Nephron progenitor cell (in vitro differentiated cells): ENCODE results near the gene IL4I1.

Experiments
- DNase-seq: peaks from one replicate; pipeline ENCODE4 v3.0.0; 2021
- H3K27ac Mint-ChIP-seq: 2 replicates; pipeline ENCODE4 v1.8.0; 2021; ENCODE audit warnings: mild to moderate bottlenecking, moderate library complexity, mixed read lengths
- H3K27me3 Mint-ChIP-seq: 2 replicates; pipeline ENCODE4 v1.8.0; 2021; ENCODE audit warnings: mild to moderate bottlenecking, low read depth, mixed read lengths; ENCODE audit not compliant: poor library complexity
- H3K36me3 Mint-ChIP-seq: 2 replicates; pipeline ENCODE4 v1.8.0; 2021; ENCODE audit warnings: low read depth, mixed read lengths
- H3K4me1 Mint-ChIP-seq: 2 replicates; pipeline ENCODE4 v1.8.0; 2021; ENCODE audit warnings: mixed read lengths
- H3K4me3 Mint-ChIP-seq: 2 replicates; pipeline ENCODE4 v1.8.0; 2021; ENCODE audit warnings: mild to moderate bottlenecking, moderate library complexity, mixed read lengths
- H3K9me3 Mint-ChIP-seq: 2 replicates; pipeline ENCODE4 v1.8.0; 2021; ENCODE audit warnings: mild to moderate bottlenecking, moderate library complexity, mixed read lengths
- CTCF ChIP-seq: fragments of 200-600 bp; sonication (generic); IDR thresholded peaks from 2 replicates; pipeline ENCODE4 v1.5.0; 2021; ENCODE audit warnings: antibody characterized with exemption

IL4I1 gene

DNA sequence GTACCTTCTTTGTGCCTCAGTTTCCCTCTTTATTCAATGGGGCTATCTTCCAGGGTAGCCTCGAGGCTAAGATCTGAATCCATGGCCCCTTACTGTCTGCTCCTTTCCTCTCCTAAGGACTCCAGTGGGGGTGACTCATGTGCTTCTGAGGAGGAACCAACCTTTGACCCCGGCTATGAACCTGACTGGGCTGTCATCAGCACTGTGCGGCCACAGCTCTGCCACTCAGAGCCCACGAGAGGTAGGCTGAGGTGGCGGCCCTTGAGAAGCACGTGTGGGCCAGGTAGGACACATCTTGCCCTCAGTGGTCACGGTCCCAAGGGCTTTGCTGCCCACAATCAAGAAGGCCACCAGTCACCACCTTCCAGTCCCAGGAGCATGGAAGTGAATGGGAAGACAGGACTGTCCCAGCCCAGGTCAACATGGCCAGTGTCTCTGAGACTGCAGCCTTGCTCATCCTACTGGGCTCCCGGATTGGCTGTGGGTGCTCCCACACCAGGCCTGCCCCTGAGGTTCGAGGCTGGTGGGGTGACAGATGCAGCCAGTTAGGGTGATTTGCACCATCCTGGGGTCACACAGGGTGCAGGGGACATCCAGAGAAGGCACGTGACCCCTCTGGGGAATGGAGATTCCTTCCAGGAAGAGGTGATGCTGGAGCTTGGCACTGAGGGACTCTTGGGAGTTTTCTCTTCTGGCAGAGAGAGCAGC, 16.4 kb downstream of the IL4I1 start:
- no peaks in the 10 kb centered on the region for H3K27me3 Mint-ChIP-seq
- H3K36me3 Mint-ChIP-seq: peaks cover 58% of the 10 kb centered on the region
- no peak for TF ChIP-seq CTCF
- H3K4me1 Mint-ChIP-seq: peaks cover 22% of the 10 kb centered on the region
- H3K9me3 Mint-ChIP-seq: no peaks in the 10 kb centered on the region
- H3K27ac Mint-ChIP-seq: no peak overlapping the region
- DNase-seq: no peak
- no peak overlapping the region for H3K4me3 Mint-ChIP-seq

- no peaks in the 10 kb centered on the region for H3K27me3 Mint-ChIP-seq
- no peak overlapping the region for H3K27ac Mint-ChIP-seq
- H3K4me3 Mint-ChIP-seq: no peak overlapping the region
- peaks cover 49% of the 10 kb centered on the region for H3K36me3 Mint-ChIP-seq
- no peak for DNase-seq
- no peak for TF ChIP-seq CTCF
- H3K4me1 Mint-ChIP-seq: peaks cover 30% of the 10 kb centered on the region
- no peaks in the 10 kb centered on the region for H3K9me3 Mint-ChIP-seq
Measured at GRCh38 chr19:49879243-49879963, 17.3 kb downstream of the IL4I1 start.

- TF ChIP-seq CTCF: no peak
- Mint-ChIP-seq H3K9me3 (no peaks in the 10 kb centered on the region), H3K4me3 (no peak overlapping the region), H3K27me3 (no peaks in the 10 kb centered on the region), H3K4me1 (peaks cover 37% of the 10 kb centered on the region), H3K36me3 (peaks cover 45% of the 10 kb centered on the region), H3K27ac (no peak overlapping the region)
- no peak for DNase-seq
Measured at GRCh38 chr19:49878744-49879070, 18.0 kb downstream of the IL4I1 start.

GRCh38 chr19:49877879-49878743, 18.6 kb downstream of the IL4I1 start:
- DNase-seq: peak; percentile 98
- Mint-ChIP-seq H3K27ac (no peak overlapping the region), H3K36me3 (peaks cover 39% of the 10 kb centered on the region), H3K27me3 (no peaks in the 10 kb centered on the region), H3K4me1 (peaks cover 37% of the 10 kb centered on the region), H3K4me3 (no peak overlapping the region), H3K9me3 (no peaks in the 10 kb centered on the region)
- no peak for TF ChIP-seq CTCF

DNA sequence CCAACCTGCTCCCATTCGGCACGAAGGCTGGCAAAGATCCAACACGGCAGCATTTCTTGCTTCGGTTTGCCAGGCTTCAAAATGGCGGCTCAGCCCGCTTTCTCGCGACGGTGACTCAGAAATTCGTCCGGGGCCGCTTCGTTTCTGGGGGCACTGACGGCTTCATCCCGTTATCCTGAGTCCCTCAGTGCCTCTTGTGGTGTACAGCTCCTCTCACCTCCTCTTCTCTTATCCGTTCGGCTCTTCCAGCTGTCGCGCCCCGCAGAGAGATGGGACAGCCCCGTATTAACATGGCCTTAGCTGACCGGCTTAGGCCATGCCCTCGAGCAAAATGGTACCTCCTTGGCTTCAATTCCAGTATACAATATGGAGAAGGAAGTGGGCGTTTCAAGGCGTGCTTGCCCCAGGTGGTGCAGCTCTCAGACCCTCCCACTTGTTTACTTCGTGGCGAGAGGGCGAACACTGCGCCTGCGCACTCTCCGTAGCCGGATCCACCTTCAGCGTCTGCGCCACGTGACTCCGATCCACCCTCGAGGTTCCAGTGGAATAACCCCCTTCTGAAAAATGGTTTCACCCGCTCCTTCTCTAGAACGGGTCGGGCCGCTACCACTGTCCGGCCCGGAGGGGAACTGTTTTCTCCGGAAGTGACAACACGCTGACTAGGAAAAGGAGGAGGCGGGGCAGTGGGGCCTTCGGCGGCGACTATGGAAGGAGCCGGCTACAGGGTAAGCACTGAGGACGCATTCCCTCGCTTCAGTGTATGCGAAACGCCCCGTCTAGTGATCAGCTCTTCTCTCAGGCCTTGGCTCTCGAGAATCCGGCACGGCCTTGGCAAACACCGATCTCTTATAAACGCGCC, 19.4 kb downstream of the IL4I1 start, which contains the start of the genes AKT1S1 and TBC1D17:
AKT1S1 (minus strand) TSS at position 336 of the 859 bp plus-strand sequence. CDS start 4,060 bp downstream, outside the sequence.
TBC1D17 (plus strand) TSS at position 683 of the 859 bp plus-strand sequence; CDS start at position 705, 22 bp downstream.
- DNase-seq: peak; percentile 97
- Mint-ChIP-seq H3K27ac (peak within 1 kb of the TSS; percentile 86), H3K4me1 (peaks cover 39% of the 10 kb centered on the region), H3K27me3 (no peaks in the 10 kb centered on the region), H3K36me3 (peaks cover 30% of the 10 kb centered on the region), H3K4me3 (no peak within 1 kb of the TSS), H3K9me3 (no peaks in the 10 kb centered on the region)
- TF ChIP-seq CTCF: no peak
